Measurements from ENCODE around the gene PDSS2.
"Not testable (repeated sequence)": the region's sequence is repeated elsewhere in the genome, so short reads cannot be mapped to it uniquely, and the experiment has no call there.

PDSS2 gene

DNA sequence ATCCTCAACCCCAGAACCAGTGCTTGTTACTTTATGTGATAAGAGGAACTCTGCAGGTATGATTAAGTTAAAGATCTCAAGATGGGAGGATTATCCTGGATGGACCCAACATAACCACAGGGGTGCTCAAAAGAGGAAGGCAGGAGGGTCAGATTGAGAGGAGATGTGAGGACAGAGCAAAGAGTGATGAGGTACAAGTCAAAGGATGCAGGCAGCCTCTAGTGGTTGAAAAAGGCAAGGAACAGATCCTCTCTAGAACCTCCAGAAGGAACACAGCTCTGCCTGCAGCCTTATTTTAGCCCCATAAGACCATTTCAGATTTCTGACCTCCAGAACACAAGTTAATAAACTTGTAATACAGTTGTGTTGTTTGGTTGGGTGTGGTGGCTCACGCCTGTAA is 41.2 kb downstream of the PDSS2 start:
- no peak for DNase-seq (ENCODE audit: low read depth, low spot score)

DNA sequence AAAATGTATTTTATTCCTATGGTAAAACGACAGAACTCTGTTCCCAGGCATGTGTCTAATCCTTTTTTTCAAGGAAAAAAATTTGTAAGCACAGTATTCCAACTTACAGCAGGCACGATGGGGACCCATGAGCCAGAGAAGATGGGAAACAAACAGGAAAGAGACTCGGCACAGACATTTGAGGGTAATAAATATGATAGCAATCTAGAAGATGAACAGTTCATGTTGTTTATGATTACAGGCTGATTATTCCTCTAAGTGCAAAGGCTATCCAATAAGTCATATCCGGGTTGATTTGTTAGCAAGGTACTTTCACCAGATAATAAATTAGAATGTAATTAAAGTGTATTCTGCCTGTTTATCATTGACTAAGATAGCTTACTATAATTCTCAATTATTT is 43.2 kb downstream of the PDSS2 start:
- no peak for DNase-seq (ENCODE audit: low read depth, low spot score)

GRCh38 chr6:107413966-107414645 is 45.3 kb downstream of the PDSS2 start:
- peak; percentile 7 for DNase-seq (ENCODE audit: low read depth, low spot score)

DNA sequence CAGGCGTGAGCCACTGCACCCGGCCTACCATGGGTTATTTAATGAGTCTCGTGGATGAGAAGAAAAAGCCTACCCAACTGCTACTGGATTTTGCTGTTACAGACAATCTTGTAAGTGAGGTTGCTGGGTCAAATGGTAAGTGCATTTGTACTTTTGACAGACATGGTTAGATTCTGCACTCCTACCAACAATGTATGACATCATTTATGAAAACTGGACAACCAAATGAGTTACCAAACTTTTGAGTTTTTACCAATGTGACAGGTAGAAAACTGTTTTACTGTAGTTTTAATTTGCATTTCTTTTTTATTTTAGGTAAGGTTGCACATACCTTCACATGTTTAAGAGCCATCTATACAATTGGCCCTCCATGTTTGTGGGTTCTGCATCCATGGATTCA is 48.2 kb downstream of the PDSS2 start:
- no peak for DNase-seq (ENCODE audit: low read depth, low spot score)

DNA sequence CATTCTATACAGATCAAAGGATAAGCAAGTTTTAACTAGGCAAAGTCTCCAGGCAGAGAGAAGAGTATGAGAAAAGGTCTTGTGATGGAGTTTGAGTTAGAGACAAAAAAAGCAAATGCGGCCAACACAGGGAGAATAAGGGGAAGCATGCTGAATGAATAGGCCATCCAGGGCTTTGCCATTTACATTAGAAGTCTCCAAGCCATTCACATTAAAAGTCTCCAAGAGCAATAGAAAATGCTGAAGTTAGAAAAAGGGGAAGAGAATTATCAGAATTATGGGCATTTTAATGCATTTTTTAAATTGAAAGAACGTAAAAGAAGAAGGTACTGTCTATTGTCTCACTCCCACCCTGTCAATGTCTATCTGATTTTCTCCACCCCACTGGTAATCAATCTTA is 49.4 kb downstream of the PDSS2 start:
- no peak for DNase-seq (ENCODE audit: low read depth, low spot score)

GRCh38 chr6:107408714-107409113 is 50.6 kb downstream of the PDSS2 start:
- no peak for DNase-seq (ENCODE audit: low read depth, low spot score)

- no peak for DNase-seq (ENCODE audit: low read depth, low spot score)
These were observed 54.4 kb downstream of the PDSS2 start for GRCh38 chr6:107405002-107405401.

DNA sequence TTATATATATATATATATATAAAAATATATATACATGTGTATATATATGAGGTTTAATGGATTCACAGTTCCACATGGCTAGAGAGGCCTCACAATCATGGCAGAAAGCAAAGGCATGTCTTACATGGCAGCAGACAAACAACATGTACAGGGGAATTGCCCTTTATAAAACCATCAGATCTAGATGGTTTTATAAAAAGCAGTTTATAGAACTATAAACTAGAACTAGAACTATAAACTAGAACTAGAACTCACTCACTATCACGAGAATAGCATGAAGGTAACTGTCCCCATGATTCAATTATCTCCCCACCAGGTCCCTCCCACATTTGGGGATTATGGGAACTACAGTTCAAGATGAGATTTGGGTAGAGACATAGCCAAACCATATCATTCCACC is 56.8 kb downstream of the PDSS2 start:
- DNase-seq (ENCODE audit: low read depth, low spot score): no peak

- DNase-seq (ENCODE audit: low read depth, low spot score): no peak
These were observed 57.8 kb downstream of the PDSS2 start for GRCh38 chr6:107401573-107401972.

GRCh38 chr6:107400616-107401147 is 58.7 kb downstream of the PDSS2 start:
- DNase-seq (ENCODE audit: low read depth, low spot score): no peak

DNA sequence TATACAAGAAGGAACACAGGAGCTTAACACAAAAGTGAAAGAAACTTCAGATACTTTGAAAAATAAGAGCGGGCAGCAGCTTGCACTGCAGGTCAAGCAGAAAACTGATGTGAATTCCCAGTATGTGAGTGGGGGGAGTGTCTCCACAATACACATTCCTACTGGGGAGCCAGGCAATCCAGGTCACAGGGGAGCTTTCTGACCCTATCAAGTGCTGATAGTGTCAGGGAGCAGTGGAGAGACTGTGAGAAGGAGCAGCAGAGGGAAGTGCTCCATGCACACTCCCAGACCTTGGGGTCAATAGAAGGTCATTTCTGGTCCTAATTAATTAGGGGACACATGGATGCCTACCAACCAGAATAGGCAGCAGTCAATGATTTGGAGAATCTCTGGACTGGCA is 59.4 kb downstream of the PDSS2 start:
- DNase-seq (ENCODE audit: low read depth, low spot score): no peak

GRCh38 chr6:107398001-107398400 is 61.4 kb downstream of the PDSS2 start:
- no peak for DNase-seq (ENCODE audit: low read depth, low spot score)

DNA sequence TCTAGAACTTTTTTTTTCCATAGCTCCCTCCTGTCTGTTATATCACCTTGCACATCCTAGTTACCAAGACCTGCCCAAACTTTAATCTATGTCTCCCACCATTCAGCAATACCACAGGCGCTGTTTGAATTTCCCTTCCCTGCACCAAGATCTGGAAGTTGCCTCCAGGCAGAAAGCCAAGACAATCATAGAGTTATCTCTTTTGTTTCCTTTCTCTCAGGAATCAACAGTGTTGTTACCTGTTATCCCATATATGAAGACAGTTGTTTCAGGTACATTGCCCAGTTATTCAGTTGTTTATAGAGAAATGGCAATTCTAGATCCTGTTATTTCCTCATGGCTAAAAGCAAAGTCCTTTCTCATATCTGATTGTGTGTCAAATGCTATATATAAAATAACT is 63.2 kb downstream of the PDSS2 start:
- DNase-seq (ENCODE audit: low read depth, low spot score): no peak

DNA sequence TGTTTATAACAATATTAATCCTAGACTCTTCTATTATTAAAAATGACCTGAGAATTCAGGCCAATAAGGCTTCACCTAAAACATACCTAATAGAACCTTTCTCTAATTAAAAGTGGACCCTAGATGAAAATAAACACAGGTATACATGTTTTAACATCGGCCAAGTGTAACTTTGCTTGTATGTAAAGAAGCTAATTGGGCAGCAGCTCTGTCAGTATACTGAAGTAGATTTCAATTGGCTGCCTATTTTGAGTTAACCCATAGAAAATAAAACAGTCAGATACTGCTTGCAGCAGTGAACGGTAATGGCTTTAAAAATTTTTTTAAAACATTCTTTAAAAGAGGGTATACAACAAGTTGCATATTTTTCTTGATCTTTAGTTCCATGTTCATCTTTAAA is 67.3 kb downstream of the PDSS2 start:
- no peak for DNase-seq (ENCODE audit: low read depth, low spot score)

GRCh38 chr6:107390685-107391435 is 68.5 kb downstream of the PDSS2 start:
- DNase-seq (ENCODE audit: low read depth, low spot score): no peak

- DNase-seq (ENCODE audit: low read depth, low spot score): no peak
These were observed 69.3 kb downstream of the PDSS2 start for GRCh38 chr6:107390056-107390455.

DNA sequence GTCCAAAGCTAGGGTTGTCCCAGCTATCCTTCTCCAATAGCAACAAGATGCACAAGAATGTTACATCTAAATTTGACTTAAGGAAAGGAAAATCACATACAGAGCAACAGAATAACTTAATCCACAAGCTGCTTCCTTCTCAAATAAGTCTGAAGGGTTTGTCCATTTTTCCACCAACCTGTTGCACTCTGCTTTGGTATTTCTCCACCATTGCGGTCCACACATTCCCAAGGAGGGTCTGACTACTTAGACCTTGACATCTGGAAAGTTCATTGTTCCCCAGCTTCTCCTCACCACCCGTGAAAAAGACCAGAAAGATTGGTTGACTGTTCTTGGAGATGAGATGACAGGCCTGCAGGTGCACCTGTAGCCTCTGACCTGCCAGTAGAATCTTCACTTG is 72.5 kb downstream of the PDSS2 start:
- DNase-seq (ENCODE audit: low read depth, low spot score): no peak

GRCh38 chr6:107386340-107386739 is 73.0 kb downstream of the PDSS2 start:
- peak; percentile 35 for DNase-seq (ENCODE audit: low read depth, low spot score)

DNA sequence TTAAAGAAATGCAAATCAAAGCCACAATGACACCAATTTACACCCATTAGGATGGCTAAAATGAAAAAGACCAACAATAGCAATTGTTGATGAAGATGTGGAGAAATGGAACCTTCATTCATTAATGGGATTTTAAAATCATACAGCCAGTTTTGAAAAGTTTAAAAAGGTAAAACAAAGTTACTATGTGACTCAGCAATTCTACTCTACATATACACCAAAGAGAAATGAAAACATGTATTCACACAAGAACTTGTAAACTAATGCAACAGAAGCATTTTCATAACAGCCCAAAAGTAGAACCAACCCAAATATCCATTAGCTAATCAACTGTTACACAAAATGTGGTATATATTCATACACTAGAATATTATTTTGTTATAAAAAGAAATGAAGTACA is 75.7 kb downstream of the PDSS2 start:
- DNase-seq (ENCODE audit: low read depth, low spot score): no peak

DNA sequence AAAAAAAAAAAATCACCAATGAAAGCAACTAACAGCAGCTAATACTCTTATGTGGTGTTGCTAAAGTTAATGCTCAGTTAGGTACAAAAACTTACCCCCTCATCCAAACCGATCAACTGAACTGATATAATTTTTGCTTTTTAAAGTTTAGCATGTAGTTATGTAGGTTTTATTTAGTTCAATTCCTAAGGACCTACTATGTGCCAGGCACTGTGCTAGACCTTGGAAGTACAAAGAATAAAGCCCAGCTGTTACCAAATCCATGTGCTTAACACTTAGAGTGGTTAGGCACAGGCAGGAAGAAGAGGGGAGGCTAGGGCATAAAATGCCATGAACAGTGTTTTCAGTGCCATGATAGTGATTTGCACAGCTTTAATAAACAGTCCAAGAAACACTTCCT is 85.1 kb downstream of the PDSS2 start:
- DNase-seq (ENCODE audit: low read depth, low spot score): no peak

DNA sequence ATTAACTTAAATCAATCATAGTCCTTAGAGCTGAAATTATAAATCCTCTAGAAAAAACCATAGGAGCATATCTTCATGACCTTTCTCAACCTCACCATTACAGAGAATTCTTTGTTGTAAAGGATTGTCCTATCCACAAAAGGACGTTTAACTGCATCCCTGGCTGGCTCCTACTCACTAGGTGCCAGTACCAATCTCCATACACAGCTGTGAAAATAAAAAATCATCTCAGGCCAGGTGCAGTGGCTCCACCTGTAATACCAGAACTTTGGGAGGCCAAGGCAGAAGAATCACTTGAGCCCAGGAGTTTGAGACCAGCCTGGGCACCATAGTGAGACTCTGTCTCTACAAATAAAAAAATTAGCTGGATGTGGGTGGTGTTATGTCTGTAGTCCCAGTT is 89.9 kb downstream of the PDSS2 start:
- DNase-seq (ENCODE audit: low read depth, low spot score): no peak

GRCh38 chr6:107368471-107368870 is 90.9 kb downstream of the PDSS2 start:
- no peak for DNase-seq (ENCODE audit: low read depth, low spot score)

GRCh38 chr6:107364173-107364572 is 95.2 kb downstream of the PDSS2 start:
- not testable (repeated sequence) for DNase-seq (ENCODE audit: low read depth, low spot score)
